HG02571 (cell line): ENCODE data around the gene HOXA3.

Source experiments
- ATAC-seq: cut with Tn5 transposase; IDR thresholded peaks from one replicate; pipeline ENCODE4 v1.9.1; 2021; ENCODE audit warnings: mild to moderate bottlenecking, moderate library complexity; ENCODE audit not compliant: unreplicated experiment

HOXA3 gene

GRCh38 chr7:27106181-27106900, 46.0 kb downstream of the HOXA3 start:
- ATAC-seq = no peak

- no peak for ATAC-seq
Observed at GRCh38 chr7:27105301-27106031, 46.9 kb downstream of the HOXA3 start.

- no peak for ATAC-seq
Observed at GRCh38 chr7:27104341-27105058, 47.9 kb downstream of the HOXA3 start.

GRCh38 chr7:27103489-27104226, 48.7 kb downstream of the HOXA3 start:
- ATAC-seq = no peak

- no peak for ATAC-seq
Observed at GRCh38 chr7:27102581-27103442, 49.6 kb downstream of the HOXA3 start, which contains the start of gene HOXA2. Gene HOXA2, minus strand, starts transcription at chr7:27102683. Its CDS starts 183 bp downstream, at chr7:27102500.

- ATAC-seq = no peak
Observed at GRCh38 chr7:27101957-27102580, 50.3 kb downstream of the HOXA3 start.

GRCh38 chr7:27101171-27101956, 51.0 kb downstream of the HOXA3 start:
- no peak for ATAC-seq

GRCh38 chr7:27100694-27101170, 51.7 kb downstream of the HOXA3 start:
- ATAC-seq = no peak

GRCh38 chr7:27099453-27100370, 52.7 kb downstream of the HOXA3 start:
- ATAC-seq = no peak

- no peak for ATAC-seq
Observed at GRCh38 chr7:27098578-27099451, 53.6 kb downstream of the HOXA3 start.

GRCh38 chr7:27097686-27098577, 54.5 kb downstream of the HOXA3 start:
- no peak for ATAC-seq

- ATAC-seq = no peak
Observed at GRCh38 chr7:27096768-27097514, 55.4 kb downstream of the HOXA3 start.

- peak; percentile 78 for ATAC-seq
Observed at GRCh38 chr7:27095897-27096767, 56.3 kb downstream of the HOXA3 start, which contains the start of gene HOXA1. Gene HOXA1, minus strand, starts transcription at chr7:27096000. Its CDS starts 88 bp downstream, at chr7:27095912.
